Transverse colon (tissue), 4 donors: Measurements from ENCODE around the gene ITPKA. TPM values are rescaled to one million over a fixed set of nuclear protein-coding genes. Genes with fewer than 3 reads are reported as not detected.
"Not testable (repeated sequence)": the region's sequence is repeated elsewhere in the genome, so short reads cannot be mapped to it uniquely, and the experiment has no call there.

Experiments used
- DNase-seq: peaks from one replicate; pipeline ENCODE4 v3.0.0-alpha.2; 2019
- H3K27ac ChIP-seq, 4 donors: fragments of 200-600 bp; sonication (generic); 2 replicates each; pipeline ENCODE4 v1.5.1; 2016 to 2018; ENCODE audit warnings: inconsistent platforms in 4 of 4
- H3K27me3 ChIP-seq: fragments of 200-600 bp; sonication (generic); 2 replicates; pipeline ENCODE4 v1.5.1; 2017; ENCODE audit warnings: inconsistent platforms
- H3K36me3 ChIP-seq, 4 donors: fragments of 200-600 bp; sonication (generic); 2 replicates each; pipeline ENCODE4 v1.5.1; 2017 to 2019; ENCODE audit warnings: inconsistent platforms in 4 of 4
- H3K4me1 ChIP-seq, 4 donors: fragments of 200-600 bp; sonication (generic); 2 replicates each; pipeline ENCODE4 v1.5.1; 2017 to 2020; ENCODE audit warnings: inconsistent platforms in 4 of 4
- H3K4me3 ChIP-seq, 4 donors: fragments of 200-600 bp; sonication (generic); 1 replicate in 1 of 4; 2 replicates in 3 of 4; pipeline versions ENCODE4 v1.5.1 to v1.6.1; 2017 to 2019; ENCODE audit warnings: inconsistent platforms in 4 of 4
- H3K9me3 ChIP-seq, 2 donors: fragments of 200-600 bp; sonication (generic); 2 replicates each; pipeline ENCODE4 v1.5.1; 2017 to 2019; ENCODE audit warnings: inconsistent platforms in 2 of 2
- CTCF ChIP-seq, 5 experiments: fragments of 200-600 bp in 3 of 5; fragments of 450-650 bp in 2 of 5; sonication (generic) in 3 of 5; IDR thresholded peaks; 1 replicate in 2 of 5; 2 replicates in 3 of 5; pipeline ENCODE4 v1.5.1; 2016 to 2017; ENCODE audit warnings: antibody characterized with exemption in 5 of 5, inconsistent platforms in 3 of 5, mild to moderate bottlenecking in 2 of 5, moderate library complexity in 1 of 5
- EP300 ChIP-seq: sonication (generic); formaldehyde crosslinking; IDR thresholded peaks from one replicate; pipeline ENCODE4 v1.6.1; 2017; ENCODE audit warnings: antibody characterized with exemption, low read depth
- POLR2A ChIP-seq: fragments of 450-650 bp; IDR thresholded peaks from one replicate; pipeline ENCODE4 v1.6.1; 2016; ENCODE audit warnings: antibody characterized with exemption, mild to moderate bottlenecking, moderate library complexity
- POLR2AphosphoS5 ChIP-seq, 3 donors: sonication (generic); formaldehyde crosslinking; IDR thresholded peaks; one replicate each; pipeline ENCODE4 v1.6.1; 2016; ENCODE audit warnings: antibody characterized with exemption in 3 of 3
- WGBS, 2 donors: methylation state at CpG; one replicate each; pipeline ENCODE4 v1.1.5; 2018; ENCODE audit warnings: low coverage in 1 of 2; 5-methylcytosine and 5-hydroxymethylcytosine counted together
- in situ Hi-C, 4 donors: fragments of 200-750 bp; cut with MboI; loops; one replicate each; pipeline versions ENCODE4 v1.15.0 to v1.15.1; 2017; ENCODE audit warnings: low sequenced_read_pairs in 3 of 4, low pct_ligation_motif_present in 1 of 4, low pct_unique_long_range_greater_than_20kb in 1 of 4
- intact Hi-C: fragments of 100-400 bp; cut with DNase I; formaldehyde crosslinking; loops from one replicate; pipeline ENCODE4 v1.15.1; 2023; ENCODE audit warnings: low total_unique reads
- total RNA-seq, 4 donors: library from RNA; depleted of rRNA; stranded (reverse); fragments of >200 nt; gene quantifications; one replicate each; pipeline ENCODE4 v1.1.0, GENCODE V29; 2016

The ITPKA gene
- total RNA-seq, 4 donors from 2014 or later, result 57.6 to 161 (median 116) TPM

GRCh38 chr15:41465822-41466421, 27.8 kb upstream of the ITPKA start:
- Histone ChIP-seq H3K27me3 (no peaks in the 10 kb centered on the region), H3K27ac (no peak overlapping the region), H3K4me1 (no peaks in the 10 kb centered on the region), H3K36me3 (peaks cover 0 to 43% (median 6%) of the 10 kb centered on the region in 4 donors), H3K9me3 (no peaks in the 10 kb centered on the region), H3K4me3 (no peak overlapping the region)
- 87 to 89% methylated on average over 8 of the region's 8 CpGs for WGBS, 2 donors
- no peak for DNase-seq
- intact Hi-C loops, result no loop called here
- TF ChIP-seq EP300 (no peak), CTCF (IDR thresholded peaks at IDR 0.05) (peak; percentile 71 to 92 (median 86))
- in situ Hi-C loops, result no loop called here

GRCh38 chr15:41466711-41467110, 27.0 kb upstream of the ITPKA start:
- WGBS, 2 donors, result 83 to 90% methylated on average over 2 to 3 of the region's 3 CpGs
- intact Hi-C loops (no loop called here), in situ Hi-C loops (no loop called here)

GRCh38 chr15:41469644-41470043, 24.0 kb upstream of the ITPKA start:
- H3K4me3 ChIP-seq, H3K9me3 ChIP-seq, H3K27me3 ChIP-seq, H3K27ac ChIP-seq, DNase-seq, intact Hi-C loops, in situ Hi-C loops: not testable (repeated sequence)
- H3K36me3 ChIP-seq, result peaks cover 0 to 48% (median 15%) of the 10 kb centered on the region in 4 donors
- peaks cover 0 to 15% (median 9%) of the 10 kb centered on the region in 4 donors for H3K4me1 ChIP-seq
- WGBS, 2 donors, result 92 to 98% methylated on average over 4 to 6 of the region's 6 CpGs

More at GRCh38 chr15:41466711-41467110, 27.0 kb upstream of the ITPKA start:
- Histone ChIP-seq H3K27me3 (no peaks in the 10 kb centered on the region), H3K27ac (no peak overlapping the region), H3K4me3 (no peak overlapping the region), H3K36me3 (peaks cover 0 to 48% (median 10%) of the 10 kb centered on the region in 4 donors), H3K9me3 (no peaks in the 10 kb centered on the region), H3K4me1 (no peaks in the 10 kb centered on the region)
- DNase-seq, result no peak
- TF ChIP-seq EP300 (no peak), POLR2A (no peak), POLR2AphosphoS5 (IDR thresholded peaks at IDR 0.05) (no peak), CTCF (IDR thresholded peaks at IDR 0.05) (no peak)

- no peak for DNase-seq
- TF ChIP-seq POLR2A (no peak), CTCF (IDR thresholded peaks at IDR 0.05) (no peak), EP300 (no peak), POLR2AphosphoS5 (IDR thresholded peaks at IDR 0.05) (no peak)
- 85% methylated on average over 11 of the region's 11 CpGs; no CpG with 5 or more reads in 1 of the 2 donors for WGBS, 2 donors
- Histone ChIP-seq H3K4me3 (no peak overlapping the region), H3K9me3 (no peaks in the 10 kb centered on the region), H3K4me1 (peaks cover 0 to 16% (median 9%) of the 10 kb centered on the region in 4 donors), H3K27me3 (no peaks in the 10 kb centered on the region), H3K27ac (peak overlapping the region in 2 of 4 donors; percentile 68 to 74), H3K36me3 (peaks cover 0 to 59% (median 26%) of the 10 kb centered on the region in 4 donors)
- in situ Hi-C loops (no loop called here), intact Hi-C loops (no loop called here)
Observed at GRCh38 chr15:41473418-41473817, 20.3 kb upstream of the ITPKA start.

- Histone ChIP-seq H3K4me3 (no peak overlapping the region), H3K9me3 (no peaks in the 10 kb centered on the region), H3K36me3 (peaks cover 0 to 69% (median 26%) of the 10 kb centered on the region in 4 donors), H3K4me1 (peaks cover 0 to 16% (median 9%) of the 10 kb centered on the region in 4 donors), H3K27me3 (no peaks in the 10 kb centered on the region), H3K27ac (peak overlapping the region; percentile 60 to 74 (median 70))
- WGBS, 2 donors, result 69% methylated on average over 8 of the region's 8 CpGs; no CpG with 5 or more reads in 1 of the 2 donors
- DNase-seq, result peak; percentile 36
- in situ Hi-C loops, result no loop called here
- intact Hi-C loops, result no loop called here
- TF ChIP-seq CTCF (IDR thresholded peaks at IDR 0.05), result no peak
- no peak for TF ChIP-seq POLR2AphosphoS5 (IDR thresholded peaks at IDR 0.05)
- no peak for TF ChIP-seq EP300
- TF ChIP-seq POLR2A, result no peak
Observed at GRCh38 chr15:41474436-41474835, 19.2 kb upstream of the ITPKA start.
